Endothelial cell of umbilical vein (primary cell): Measurements from ENCODE around the gene SERINC1. TPM values are rescaled to one million over a fixed set of nuclear protein-coding genes. Genes with fewer than 3 reads are reported as not detected.

ENCODE experiments used
- BruUV-seq: library from RNA; stranded (reverse); fragments of 400-500 nt; replicated peaks from 2 replicates; lab custom pipeline; 2021; lab: Mats Ljungman, UMichigan
- CTCF ChIA-PET: fragments of 300-600, 350-600 bp; sonication (Branson Sonifier 250); formaldehyde crosslinking; loops from one replicate; lab custom pipeline; 2021; ENCODE audit warnings: antibody characterized with exemption, inconsistent platforms; lab: Charles Lee
- POLR2A ChIA-PET: fragments of 300-600, 350-600 bp; sonication (Branson Sonifier 250); formaldehyde crosslinking; loops from one replicate; lab custom pipeline; 2021; ENCODE audit warnings: antibody characterized with exemption, inconsistent platforms; lab: Charles Lee
- DNase-seq: peaks from one replicate; pipeline ENCODE4 v3.0.0-alpha.2; 2011; ENCODE audit warnings: low read depth, low spot score
- FAIRE-seq: peaks from 2 replicates; lab custom pipeline; 2011; peaks lifted over from hg19 to GRCh38; lab: Jason Lieb, UNC
- H2AFZ ChIP-seq: 2 replicates; pipeline ENCODE4 v1.6.0; 2012; ENCODE audit warnings: low read depth, low read length, control low read depth, inconsistent platforms
- H3K27ac ChIP-seq: 2 replicates; pipeline ENCODE4 v1.5.1; 2011; ENCODE audit warnings: low read depth, mild to moderate bottlenecking, control low read depth, low read length, moderate library complexity; ENCODE audit not compliant: insufficient read depth
- H3K27me3 ChIP-seq, 2 experiments: 2 replicates each; pipeline versions ENCODE4 v1.6.0 to v1.6.1; 2011; ENCODE audit warnings: low read length in 2 of 2, mixed read lengths in 1 of 2; ENCODE audit not compliant: control insufficient read depth in 2 of 2, insufficient read depth in 2 of 2
- H3K36me3 ChIP-seq, 2 experiments: 2 replicates in 1 of 2; 3 replicates in 1 of 2; pipeline ENCODE4 v1.5.1; 2011; ENCODE audit warnings: low read length in 2 of 2, mild to moderate bottlenecking in 1 of 2, moderate library complexity in 1 of 2; ENCODE audit not compliant: control insufficient read depth in 2 of 2, insufficient read depth in 2 of 2; ENCODE audit errors: extremely low read depth in 1 of 2
- H3K4me1 ChIP-seq: 3 replicates; pipeline ENCODE4 v1.5.1; 2011; ENCODE audit warnings: mild to moderate bottlenecking, low read length; ENCODE audit not compliant: control insufficient read depth, insufficient read depth; ENCODE audit errors: extremely low read depth
- H3K4me2 ChIP-seq: 2 replicates; pipeline ENCODE4 v1.6.1; 2011; ENCODE audit warnings: low read length, control low read depth, mixed read lengths; ENCODE audit not compliant: insufficient read depth
- H3K4me3 ChIP-seq, 3 experiments: fragments of 200-600 bp in 1 of 3; sonication (generic), shearing (Covaris generic) in 1 of 3; replicated peaks in 1 of 3; 2 replicates each; pipeline ENCODE4 v1.5.1; 2011 to 2016; ENCODE audit warnings: control low read depth in 3 of 3, low read length in 3 of 3, mild to moderate bottlenecking in 2 of 3, inconsistent platforms in 1 of 3, low read depth in 1 of 3, moderate library complexity in 1 of 3; ENCODE audit not compliant: insufficient read depth in 1 of 3
- H3K79me2 ChIP-seq: 2 replicates; pipeline ENCODE4 v1.6.0; 2012; ENCODE audit warnings: low read length, inconsistent platforms; ENCODE audit not compliant: control insufficient read depth, insufficient read depth
- H3K9ac ChIP-seq: replicated peaks from 2 replicates; pipeline ENCODE3; 2011; ENCODE audit warnings: low read length, control low read depth; ENCODE audit not compliant: insufficient read depth; ENCODE audit errors: extremely low read depth
- H3K9me1 ChIP-seq: replicated peaks from 3 replicates; pipeline ENCODE4 v1.6.0; 2011; ENCODE audit warnings: mild to moderate bottlenecking, low read length; ENCODE audit not compliant: control insufficient read depth, insufficient read depth; ENCODE audit errors: extremely low read depth
- H3K9me3 ChIP-seq: replicated peaks from 2 replicates; pipeline ENCODE4 v1.5.1; 2012; ENCODE audit warnings: low read length, inconsistent platforms; ENCODE audit not compliant: control insufficient read depth, insufficient read depth
- H4K20me1 ChIP-seq: replicated peaks from 2 replicates; pipeline ENCODE3; 2011; ENCODE audit warnings: mild to moderate bottlenecking, low read length; ENCODE audit not compliant: control insufficient read depth, insufficient read depth; ENCODE audit errors: extremely low read depth
- JUN ChIP-seq: IDR thresholded peaks from 2 replicates; pipeline ENCODE4 v1.6.1; 2011; ENCODE audit warnings: borderline replicate concordance, low read depth; ENCODE audit not compliant: insufficient read length, insufficient read depth
- dilution Hi-C: fragments of 300-500 bp; cut with MboI; formaldehyde crosslinking; loops from one replicate; pipeline ENCODE4 v1.15.0; 2019; ENCODE audit warnings: low sequenced_read_pairs; ENCODE audit not compliant: extremely low pct_ligation_motif_present
- intact Hi-C: fragments of 100-400 bp; cut with micrococcal nuclease; formaldehyde crosslinking; loops from one replicate; pipeline ENCODE4 v1.10.0; 2022
- polyA plus RNA-seq, 4 experiments: library from polyadenylated mRNA; depleted of rRNA in 3 of 4; stranded (reverse) in 3 of 4; unstranded in 1 of 4; fragments of >200 nt; gene quantifications; 2 replicates each; pipeline versions ENCODE4 v1.2.1 to v1.2.3, GENCODE V29; 2011 to 2012; ENCODE audit warnings: missing spikeins in 1 of 4
- total RNA-seq: library from RNA; stranded (reverse); gene quantifications from 2 replicates; pipeline ENCODE4 v1.2.3, GENCODE V29; 2021
- TF ChIP-seq, protein P1 (sequence below), 2 donors: IDR thresholded peaks; 1 replicate in 1 of 2; 2 replicates in 1 of 2; pipeline ENCODE4 v1.5.1; 2011; ENCODE audit warnings: low read length in 2 of 2, mild to moderate bottlenecking in 2 of 2, moderate library complexity in 2 of 2, control low read depth in 1 of 2, inconsistent platforms in 1 of 2, low read depth in 1 of 2; ENCODE audit not compliant: insufficient read depth in 1 of 2; ENCODE audit errors: extremely low read depth in 1 of 2

SERINC1 gene
- total and polyA plus RNA-seq, 2 donors (not counting 3 experiments of a cell fraction or from before 2014, with no cell fraction given) = 40.4 to 76.5 TPM

DNA sequence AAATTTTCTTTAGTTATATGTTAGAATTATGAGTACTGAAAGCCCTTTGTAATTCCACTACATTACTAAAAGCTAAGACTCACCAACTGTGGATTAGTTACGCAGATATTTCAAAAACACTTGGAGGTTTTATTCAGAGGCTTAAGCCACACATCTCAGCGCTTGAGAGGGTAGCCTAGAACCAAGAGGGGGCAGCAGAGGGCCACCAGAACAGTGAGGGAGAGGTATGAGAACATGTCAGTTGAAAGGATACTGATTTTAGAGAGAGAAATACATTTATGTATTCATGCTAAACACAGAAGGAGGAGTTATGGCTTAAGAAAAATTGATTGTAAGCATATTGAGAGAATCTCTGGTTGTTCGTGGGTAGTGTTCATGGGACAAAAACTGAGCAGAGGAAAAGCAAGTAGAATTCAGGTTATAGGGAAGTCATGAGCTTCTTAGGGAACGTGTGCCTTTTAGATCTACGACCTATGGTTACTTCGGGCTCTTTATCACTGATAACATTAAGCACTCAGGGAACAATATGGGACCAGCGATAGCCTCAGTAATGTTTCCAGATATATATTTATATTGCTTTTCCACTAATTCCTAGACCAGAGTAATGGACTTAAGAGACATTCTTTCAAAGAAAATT lies 20.4 kb upstream of the SERINC1 start:
- intact Hi-C loops = loop anchor here (1.0 to 5.0 kb wide), 4 partner anchors 38 to 347 kb away; partner anchors contain the start of gene PKIB

More for the DNA sequence above, 20.4 kb upstream of the SERINC1 start:
- Histone ChIP-seq H3K4me1 (no peaks in the 10 kb centered on the region), H3K79me2 (no peaks in the 10 kb centered on the region), H3K27me3 (peaks cover 2 to 12% of the 10 kb centered on the region in 2 experiments), H3K4me3 (no peak overlapping the region), H3K4me2 (peak overlapping the region; percentile 47), H3K9me3 (no peaks in the 10 kb centered on the region), H4K20me1 (no peaks in the 10 kb centered on the region), H3K36me3 (no peaks in the 10 kb centered on the region), H3K9me1 (no peaks in the 10 kb centered on the region), H2AFZ (no peak overlapping the region), H3K9ac (no peak overlapping the region), H3K27ac (no peak overlapping the region)
- FAIRE-seq (peak; percentile 79), DNase-seq (peak; percentile 78)
- dilution Hi-C loops = no loop called here
- BruUV-seq = no TSS peak
- POLR2A ChIA-PET = interaction anchor here (0.6 kb wide), 1 partner anchor 38 kb away, joined by 4 read pairs; no protein-coding TSS in a partner anchor
- TF ChIP-seq, protein P1, sequence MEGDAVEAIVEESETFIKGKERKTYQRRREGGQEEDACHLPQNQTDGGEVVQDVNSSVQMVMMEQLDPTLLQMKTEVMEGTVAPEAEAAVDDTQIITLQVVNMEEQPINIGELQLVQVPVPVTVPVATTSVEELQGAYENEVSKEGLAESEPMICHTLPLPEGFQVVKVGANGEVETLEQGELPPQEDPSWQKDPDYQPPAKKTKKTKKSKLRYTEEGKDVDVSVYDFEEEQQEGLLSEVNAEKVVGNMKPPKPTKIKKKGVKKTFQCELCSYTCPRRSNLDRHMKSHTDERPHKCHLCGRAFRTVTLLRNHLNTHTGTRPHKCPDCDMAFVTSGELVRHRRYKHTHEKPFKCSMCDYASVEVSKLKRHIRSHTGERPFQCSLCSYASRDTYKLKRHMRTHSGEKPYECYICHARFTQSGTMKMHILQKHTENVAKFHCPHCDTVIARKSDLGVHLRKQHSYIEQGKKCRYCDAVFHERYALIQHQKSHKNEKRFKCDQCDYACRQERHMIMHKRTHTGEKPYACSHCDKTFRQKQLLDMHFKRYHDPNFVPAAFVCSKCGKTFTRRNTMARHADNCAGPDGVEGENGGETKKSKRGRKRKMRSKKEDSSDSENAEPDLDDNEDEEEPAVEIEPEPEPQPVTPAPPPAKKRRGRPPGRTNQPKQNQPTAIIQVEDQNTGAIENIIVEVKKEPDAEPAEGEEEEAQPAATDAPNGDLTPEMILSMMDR (IDR thresholded peaks at IDR 0.05; ENCODE audit: extremely low read depth in 1 of 2, insufficient read depth in 1 of 2, low read depth in 1 of 2, low read length in 2 of 2) = peak; percentile 76 to 82
- no peak for TF ChIP-seq JUN
- CTCF ChIA-PET = interaction anchor here (0.6 to 7.5 kb wide), 33 partner anchors 9 to 1224 kb away, joined by 3 to 325 read pairs (median 5); partner anchors contain the start of genes PKIB and SERINC1
